CD4-positive, alpha-beta T cell (primary cell): ENCODE measurements around the gene FAM236D. TPM values are rescaled to one million over a fixed set of nuclear protein-coding genes. Genes with fewer than 3 reads are reported as not detected.
"Not testable (repeated sequence)": the region's sequence is repeated elsewhere in the genome, so short reads cannot be mapped to it uniquely, and the experiment has no call there.

Experiments used
- ATAC-seq: fragments of 200-7000 bp; cut with Tn5 transposase; one replicate; pipeline ENCODE4 v1.10.0; 2022; ENCODE audit warnings: mild to moderate bottlenecking; ENCODE audit not compliant: poor library complexity
- CTCF ChIA-PET: fragments of 350-600 bp; sonication (Branson Sonifier 250); formaldehyde crosslinking; loops from one replicate; lab custom pipeline; 2021; ENCODE audit warnings: antibody characterized with exemption, inconsistent platforms; lab: Charles Lee
- POLR2A ChIA-PET: fragments of 350-600 bp; sonication (Branson Sonifier 250); formaldehyde crosslinking; loops from one replicate; lab custom pipeline; 2021; ENCODE audit warnings: antibody characterized with exemption, inconsistent platforms; lab: Charles Lee
- DNase-seq, 14 experiments: peaks; one replicate each; pipeline ENCODE4 v3.0.0-alpha.2; 2013 to 2020; ENCODE audit warnings: mixed read lengths in 2 of 14
- H3K27ac ChIP-seq, 2 donors: one replicate each; pipeline versions ENCODE4 v1.5.1 to v1.7.0; 2013; ENCODE audit warnings: low read length in 2 of 2, low read depth in 1 of 2, mild to moderate bottlenecking in 1 of 2
- H3K27me3 ChIP-seq, 2 experiments: 1 replicate in 1 of 2; 2 replicates in 1 of 2; pipeline versions ENCODE4 v1.6.1 to v1.7.0; 2013; ENCODE audit warnings: low read length in 2 of 2, control low read depth in 1 of 2, mild to moderate bottlenecking in 1 of 2, moderate library complexity in 1 of 2; ENCODE audit not compliant: insufficient read depth in 2 of 2, control insufficient read depth in 1 of 2
- H3K36me3 ChIP-seq: one replicate; pipeline ENCODE4 v1.6.1; 2013; ENCODE audit warnings: low read length, control low read depth; ENCODE audit not compliant: insufficient read depth
- H3K4me1 ChIP-seq: one replicate; pipeline ENCODE4 v1.6.1; 2013; ENCODE audit warnings: low read length, control low read depth; ENCODE audit not compliant: insufficient read depth
- H3K4me3 ChIP-seq: one replicate; pipeline ENCODE4 v1.5.1; 2013; ENCODE audit warnings: mild to moderate bottlenecking, low read length, moderate library complexity
- H3K9me3 ChIP-seq, 2 experiments: 1 replicate in 1 of 2; 2 replicates in 1 of 2; pipeline versions ENCODE4 v1.6.1 to v1.7.0; 2013; ENCODE audit warnings: low read length in 2 of 2, mild to moderate bottlenecking in 2 of 2, control low read depth in 1 of 2, moderate library complexity in 1 of 2; ENCODE audit not compliant: control insufficient read depth in 1 of 2, insufficient read depth in 1 of 2
- H3K27ac Mint-ChIP-seq: one replicate; pipeline ENCODE4 v1.8.0; 2020; ENCODE audit warnings: mixed read lengths
- H3K27me3 Mint-ChIP-seq: one replicate; pipeline ENCODE4 v1.8.0; 2021; ENCODE audit warnings: mixed read lengths
- H3K36me3 Mint-ChIP-seq: one replicate; pipeline ENCODE4 v1.8.0; 2021; ENCODE audit warnings: low read depth, mixed read lengths
- H3K4me1 Mint-ChIP-seq: one replicate; pipeline ENCODE4 v1.8.0; 2021; ENCODE audit warnings: low read depth, mixed read lengths
- H3K4me3 Mint-ChIP-seq: one replicate; pipeline ENCODE4 v1.8.0; 2020; ENCODE audit warnings: mild to moderate bottlenecking, mixed read lengths
- H3K9me3 Mint-ChIP-seq: one replicate; pipeline ENCODE4 v1.8.0; 2020; ENCODE audit warnings: mixed read lengths
- intact Hi-C, 2 experiments: fragments of 100-400 bp; cut with DNase I in 1 of 2; cut with micrococcal nuclease in 1 of 2; formaldehyde crosslinking; loops; one replicate each; pipeline versions ENCODE4 v1.15.1 to v1.9.0; 2023 to 2025; cut with DNase I, micrococcal nuclease
- total RNA-seq, 174 experiments: library from RNA in 2 of 174; stranded (reverse) in 2 of 174; gene quantifications; one replicate each; pipeline ENCODE4 v1.2.3 and lab custom pipeline; 2021 to 2026

The FAM236D gene
- total RNA-seq, 2 experiments from 2014 or later, result not detected

- H3K27ac Mint-ChIP-seq, H3K9me3 ChIP-seq, H3K4me1 Mint-ChIP-seq, H3K27me3 Mint-ChIP-seq, H3K4me3 ChIP-seq, H3K4me3 Mint-ChIP-seq, intact Hi-C loops, H3K4me1 ChIP-seq, H3K36me3 ChIP-seq, POLR2A ChIA-PET, H3K36me3 Mint-ChIP-seq, H3K27me3 ChIP-seq, CTCF ChIA-PET, ATAC-seq, H3K9me3 Mint-ChIP-seq, H3K27ac ChIP-seq, DNase-seq: not testable (repeated sequence)
Observed at GRCh38 chrX:72782560-72782959, 25.4 kb downstream of the FAM236D start, which contains the start of gene FAM236B. FAM236B (minus strand) TSS chrX:72782660; CDS start chrX:72782560, 100 bp downstream.

DNA sequence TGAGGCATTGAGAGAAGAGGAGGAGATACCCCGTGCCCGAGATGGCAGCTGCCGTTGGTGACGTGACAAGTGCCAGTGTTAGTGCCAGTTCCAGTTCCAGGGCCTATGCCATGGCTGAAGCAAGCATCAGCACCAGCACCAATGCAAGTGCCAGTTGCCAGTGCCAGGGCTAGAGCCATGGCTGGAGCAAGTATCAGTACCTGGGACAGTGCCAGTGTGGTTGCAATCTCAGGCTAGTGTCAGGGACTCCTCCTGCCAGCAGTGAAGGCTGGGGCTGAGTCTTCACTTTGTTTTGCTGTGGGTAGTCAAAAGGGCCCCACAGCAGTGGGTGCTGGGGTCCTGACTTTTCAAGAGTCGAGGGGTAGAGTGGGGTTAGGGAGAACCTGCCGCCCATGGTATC, 29.9 kb downstream of the FAM236D start:
- H3K27me3 ChIP-seq, intact Hi-C loops, H3K27me3 Mint-ChIP-seq, H3K36me3 Mint-ChIP-seq, H3K4me1 Mint-ChIP-seq, H3K27ac ChIP-seq, H3K4me1 ChIP-seq, H3K4me3 ChIP-seq, H3K9me3 ChIP-seq, POLR2A ChIA-PET, H3K36me3 ChIP-seq, DNase-seq, H3K4me3 Mint-ChIP-seq, CTCF ChIA-PET, H3K9me3 Mint-ChIP-seq, H3K27ac Mint-ChIP-seq, ATAC-seq: not testable (repeated sequence)

GRCh38 chrX:72777467-72777790, 30.6 kb downstream of the FAM236D start:
- H3K27ac Mint-ChIP-seq, CTCF ChIA-PET, H3K4me1 Mint-ChIP-seq: not testable (repeated sequence)

GRCh38 chrX:72776653-72777466, 31.1 kb downstream of the FAM236D start, which contains the start of gene DMRTC1B:
DMRTC1B (plus strand) TSS chrX:72776890; CDS start chrX:72845136, 68,246 bp downstream.
- H3K36me3 ChIP-seq, POLR2A ChIA-PET, H3K4me1 Mint-ChIP-seq, H3K4me3 ChIP-seq, CTCF ChIA-PET, H3K27ac ChIP-seq, intact Hi-C loops, DNase-seq, H3K27me3 ChIP-seq, H3K9me3 Mint-ChIP-seq, H3K27me3 Mint-ChIP-seq, H3K36me3 Mint-ChIP-seq, H3K4me1 ChIP-seq, H3K27ac Mint-ChIP-seq, H3K4me3 Mint-ChIP-seq, H3K9me3 ChIP-seq: not testable (repeated sequence)
- ATAC-seq, result peak; percentile 77

More at GRCh38 chrX:72777467-72777790, 30.6 kb downstream of the FAM236D start:
- ATAC-seq, result peak; percentile 83
- H3K9me3 Mint-ChIP-seq, H3K27ac ChIP-seq, intact Hi-C loops, H3K27me3 Mint-ChIP-seq, H3K4me1 ChIP-seq, H3K4me3 ChIP-seq, H3K36me3 Mint-ChIP-seq, H3K4me3 Mint-ChIP-seq, DNase-seq, H3K27me3 ChIP-seq, H3K9me3 ChIP-seq, POLR2A ChIA-PET, H3K36me3 ChIP-seq: not testable (repeated sequence)

DNA sequence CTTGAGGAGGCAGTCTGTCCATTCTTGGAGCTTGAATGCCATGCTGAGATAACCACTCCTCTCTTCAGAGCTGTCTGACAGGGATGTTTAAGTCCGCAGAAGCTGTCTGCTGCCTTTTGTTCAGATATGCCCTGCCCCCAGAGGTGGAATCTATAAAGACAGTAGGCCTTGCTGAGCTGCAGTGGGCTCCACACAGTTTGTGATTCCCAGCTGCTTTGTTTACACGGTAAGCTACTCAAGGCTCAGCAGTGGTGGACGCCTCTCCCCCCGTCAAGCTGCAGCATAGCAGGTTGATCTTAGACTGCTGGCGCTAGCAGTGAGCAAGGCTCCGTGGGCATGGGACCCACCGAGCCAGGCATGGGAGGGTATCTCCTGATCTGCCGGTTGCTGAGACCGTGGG, 47.6 kb downstream of the FAM236D start:
- not testable (repeated sequence) for H3K36me3 Mint-ChIP-seq

More for the DNA sequence above, 47.6 kb downstream of the FAM236D start:
- CTCF ChIA-PET, H3K4me3 ChIP-seq, H3K4me3 Mint-ChIP-seq, POLR2A ChIA-PET, H3K36me3 ChIP-seq, H3K27ac ChIP-seq, H3K27me3 ChIP-seq, H3K9me3 ChIP-seq, H3K27ac Mint-ChIP-seq, DNase-seq, H3K4me1 ChIP-seq, H3K9me3 Mint-ChIP-seq, H3K4me1 Mint-ChIP-seq, ATAC-seq, intact Hi-C loops, H3K27me3 Mint-ChIP-seq: not testable (repeated sequence)

Other genes with a start within 250 kb of the FAM236D start
- 1 to 10 TPM; 5.8 to 6.8 TPM for gene HDAC8, start 235.4 kb downstream of the FAM236D start, total RNA-seq
- gene PHKA1, start 93.9 kb downstream of the FAM236D start, total RNA-seq, result under 1 TPM; 0.39 to 0.63 TPM
- 1 to 10 TPM; 2.0 to 2.3 TPM for gene DMRTC1B, start 31.3 kb downstream of the FAM236D start, total RNA-seq
- gene FAM236B, start 25.6 kb downstream of the FAM236D start, total RNA-seq, result not detected
- gene FAM236C, start 104.4 kb upstream of the FAM236D start, total RNA-seq, result not detected
- gene FAM236A, start 130.0 kb upstream of the FAM236D start, total RNA-seq, result not detected
- gene DMRTC1, start 135.6 kb upstream of the FAM236D start, total RNA-seq, result under 1 TPM; 0.50 to 0.85 TPM
- gene PABPC1L2B, start 194.7 kb upstream of the FAM236D start, total RNA-seq, result not detected